Activated gamma-delta T cell (primary cell): ENCODE data around the gene HBA2.
"Not testable (repeated sequence)": the region's sequence is repeated elsewhere in the genome, so short reads cannot be mapped to it uniquely, and the experiment has no call there.

Source experiments
- DNase-seq: peaks from one replicate; lab custom pipeline; 2025; lab: John Stamatoyannopoulos, UW

Gene HBA2

GRCh38 chr16:175011-175949, 2.6 kb downstream of the HBA2 start:
- DNase-seq: no peak

- not testable (repeated sequence) for DNase-seq
Observed at GRCh38 chr16:176006-176405, 3.3 kb downstream of the HBA2 start.

- DNase-seq: not testable (repeated sequence)
Observed at GRCh38 chr16:176477-177382, 4.1 kb downstream of the HBA2 start, which contains the start of gene HBA1. Gene HBA1 (plus strand): TSS chr16:176680. CDS start chr16:176717, 37 bp downstream.

GRCh38 chr16:177394-177822, 4.7 kb downstream of the HBA2 start:
- no peak for DNase-seq

- DNase-seq: no peak
Observed at GRCh38 chr16:177981-178667, 5.4 kb downstream of the HBA2 start.

- DNase-seq: no peak
Observed at GRCh38 chr16:178668-179015, 6.0 kb downstream of the HBA2 start.

GRCh38 chr16:179211-180092, 6.8 kb downstream of the HBA2 start:
- no peak for DNase-seq

GRCh38 chr16:180101-180675, 7.5 kb downstream of the HBA2 start, which contains the start of gene HBQ1:
Gene HBQ1 (plus strand): TSS chr16:180459. CDS start chr16:180487, 28 bp downstream.
- no peak for DNase-seq

- DNase-seq: peak; percentile 67
Observed at GRCh38 chr16:180681-181564, 8.2 kb downstream of the HBA2 start.

- no peak for DNase-seq
Observed at GRCh38 chr16:181565-182021, 8.9 kb downstream of the HBA2 start.

- no peak for DNase-seq
Observed at GRCh38 chr16:183005-183404, 10.3 kb downstream of the HBA2 start.

- DNase-seq: no peak
Observed at GRCh38 chr16:185213-185612, 12.5 kb downstream of the HBA2 start.

GRCh38 chr16:185691-186090, 13.0 kb downstream of the HBA2 start:
- no peak for DNase-seq

GRCh38 chr16:187330-187729, 14.7 kb downstream of the HBA2 start:
- DNase-seq: no peak

GRCh38 chr16:188674-189073, 16.0 kb downstream of the HBA2 start:
- DNase-seq: no peak

GRCh38 chr16:189604-190186, 17.0 kb downstream of the HBA2 start:
- DNase-seq: no peak

GRCh38 chr16:191831-192230, 19.2 kb downstream of the HBA2 start:
- no peak for DNase-seq

- no peak for DNase-seq
Observed at GRCh38 chr16:192686-193085, 20.0 kb downstream of the HBA2 start.

GRCh38 chr16:193441-193840, 20.8 kb downstream of the HBA2 start:
- DNase-seq: no peak
